ENCODE data around the gene TBCA. TPM values are rescaled to one million over a fixed set of nuclear protein-coding genes. Genes with fewer than 3 reads are reported as not detected.

Gene TBCA
- total RNA-seq, 1 experiment from 2014 or later = 119 TPM

DNA sequence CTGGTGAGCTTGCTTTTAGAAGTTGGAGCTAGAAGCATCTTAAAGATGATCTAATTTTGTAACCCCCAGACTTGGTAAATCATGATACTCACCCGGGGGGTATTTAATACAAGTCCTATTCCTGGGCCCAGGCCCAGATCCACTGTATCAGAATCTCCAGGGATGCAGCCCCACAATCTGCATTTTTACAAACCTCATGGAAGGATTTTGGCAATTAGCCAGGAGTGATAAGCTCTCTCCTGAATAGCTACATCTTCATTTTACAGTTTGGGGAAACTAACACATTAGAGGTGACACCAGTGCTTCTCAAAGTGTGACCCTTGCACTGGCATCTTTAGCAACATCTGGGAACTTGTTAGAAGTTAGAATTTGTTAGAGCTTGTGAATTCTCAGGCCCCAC lies 106.5 kb downstream of the TBCA start:
- no peak overlapping the region for H3K9ac ChIP-seq (ENCODE audit: low read length)
- DNase-seq (no peak), ATAC-seq (no peak)
- intact Hi-C loops (cut with micrococcal nuclease) = no loop called here
- CTCF ChIA-PET = interaction anchor here (0.6 kb wide), 1 partner anchor 107 kb away, joined by 8 read pairs; no protein-coding TSS in a partner anchor
- no peak overlapping the region for H3K27ac ChIP-seq (ENCODE audit: low read length)
- H3K4me1 ChIP-seq (ENCODE audit: insufficient read depth, low read length) = no peaks in the 10 kb centered on the region
- no peaks in the 10 kb centered on the region for H3F3A ChIP-seq (ENCODE audit: low read length, unreplicated experiment)
- no peak overlapping the region for H3K4me2 ChIP-seq (ENCODE audit: low read length)
- no peaks in the 10 kb centered on the region for H4K20me1 ChIP-seq (ENCODE audit: low read length)
- no peaks in the 10 kb centered on the region for H3K9me3 ChIP-seq (ENCODE audit: low read length)
- H3K9me2 ChIP-seq (replicated peaks; ENCODE audit: low read length) = no peaks in the 10 kb centered on the region
- no peak overlapping the region for H3K4me3 ChIP-seq (ENCODE audit: low read length)
- TF ChIP-seq, protein P1, sequence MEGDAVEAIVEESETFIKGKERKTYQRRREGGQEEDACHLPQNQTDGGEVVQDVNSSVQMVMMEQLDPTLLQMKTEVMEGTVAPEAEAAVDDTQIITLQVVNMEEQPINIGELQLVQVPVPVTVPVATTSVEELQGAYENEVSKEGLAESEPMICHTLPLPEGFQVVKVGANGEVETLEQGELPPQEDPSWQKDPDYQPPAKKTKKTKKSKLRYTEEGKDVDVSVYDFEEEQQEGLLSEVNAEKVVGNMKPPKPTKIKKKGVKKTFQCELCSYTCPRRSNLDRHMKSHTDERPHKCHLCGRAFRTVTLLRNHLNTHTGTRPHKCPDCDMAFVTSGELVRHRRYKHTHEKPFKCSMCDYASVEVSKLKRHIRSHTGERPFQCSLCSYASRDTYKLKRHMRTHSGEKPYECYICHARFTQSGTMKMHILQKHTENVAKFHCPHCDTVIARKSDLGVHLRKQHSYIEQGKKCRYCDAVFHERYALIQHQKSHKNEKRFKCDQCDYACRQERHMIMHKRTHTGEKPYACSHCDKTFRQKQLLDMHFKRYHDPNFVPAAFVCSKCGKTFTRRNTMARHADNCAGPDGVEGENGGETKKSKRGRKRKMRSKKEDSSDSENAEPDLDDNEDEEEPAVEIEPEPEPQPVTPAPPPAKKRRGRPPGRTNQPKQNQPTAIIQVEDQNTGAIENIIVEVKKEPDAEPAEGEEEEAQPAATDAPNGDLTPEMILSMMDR (conservative IDR thresholded peaks at IDR 0.05; ENCODE audit: low read depth, low read length) = no peak
- TF ChIP-seq EZH2phosphoT487 (IDR thresholded peaks at IDR 0.05; ENCODE audit: borderline replicate concordance, low read length) (no peak), EZH2 (IDR thresholded peaks at IDR 0.05; ENCODE audit: low read length, unreplicated experiment) (no peak)
- H3K36me3 ChIP-seq (ENCODE audit: low read depth, low read length) = no peaks in the 10 kb centered on the region
- no peak overlapping the region for H2AFZ ChIP-seq (ENCODE audit: low read length)
- peaks cover 9% of the 10 kb centered on the region; the same call in 1 of the 2 replicates for H3K27me3 ChIP-seq (ENCODE audit: low read length)
- BruUV-seq (replicated peaks) = no TSS peak
- POLR2A ChIA-PET (ENCODE audit: unreplicated experiment) = no interaction called here
- no peaks in the 10 kb centered on the region for H3K79me2 ChIP-seq (ENCODE audit: low read length)

DNA sequence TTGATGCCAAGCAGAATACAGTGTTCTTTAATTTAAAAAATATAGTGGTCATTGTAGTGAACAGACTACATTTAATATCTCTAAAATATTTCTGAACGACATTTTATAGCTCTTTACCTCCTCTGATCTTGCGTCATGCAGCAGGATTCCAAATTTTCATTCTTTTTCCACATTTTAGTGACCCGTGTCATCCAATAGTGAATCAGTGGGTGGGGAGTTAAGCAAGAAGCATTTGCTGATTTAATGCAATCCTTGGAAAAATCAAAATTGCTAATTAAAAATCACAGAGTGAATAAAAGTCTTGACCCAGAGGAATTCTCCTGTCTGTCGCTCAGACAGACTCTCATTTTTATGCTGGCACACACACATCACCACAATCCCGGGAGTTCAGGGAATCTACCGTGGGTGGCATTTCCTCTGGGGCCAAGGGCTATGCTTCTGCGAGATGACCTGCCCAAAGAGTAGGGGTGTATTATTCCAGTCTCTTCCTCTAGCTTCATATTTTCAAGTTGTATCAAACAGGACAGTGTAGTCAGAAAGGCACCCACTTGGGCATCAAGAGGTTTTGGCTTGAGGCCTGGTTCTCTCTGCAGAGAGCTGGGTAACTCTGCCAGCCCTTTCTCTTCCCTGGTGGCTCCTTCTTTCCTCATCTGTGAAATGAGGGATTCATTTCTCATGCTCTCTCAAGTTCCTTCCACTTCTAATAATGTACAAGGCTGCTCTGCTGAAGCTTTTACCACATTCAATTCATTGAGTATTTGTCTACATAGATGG lies 112.9 kb downstream of the TBCA start:
- no peaks in the 10 kb centered on the region for H3F3A ChIP-seq (ENCODE audit: low read length, unreplicated experiment)
- H3K79me2 ChIP-seq (ENCODE audit: low read length) = no peaks in the 10 kb centered on the region
- H3K4me1 ChIP-seq (ENCODE audit: insufficient read depth, low read length) = no peaks in the 10 kb centered on the region
- no peaks in the 10 kb centered on the region for H3K9me2 ChIP-seq (replicated peaks; ENCODE audit: low read length)
- no peak overlapping the region for H3K4me2 ChIP-seq (ENCODE audit: low read length)
- ChIA-PET POLR2A (ENCODE audit: unreplicated experiment) (no interaction called here), CTCF (no interaction called here)
- no peak for DNase-seq
- no peak overlapping the region for H3K4me3 ChIP-seq (ENCODE audit: low read length)
- peaks cover 17% of the 10 kb centered on the region; the same call in 1 of the 2 replicates for H3K27me3 ChIP-seq (ENCODE audit: low read length)
- TF ChIP-seq EZH2 (IDR thresholded peaks at IDR 0.05; ENCODE audit: low read length, unreplicated experiment) = no peak
- TF ChIP-seq, protein P1 (conservative IDR thresholded peaks at IDR 0.05; ENCODE audit: low read depth, low read length) = no peak
- no peak for TF ChIP-seq EZH2phosphoT487 (IDR thresholded peaks at IDR 0.05; ENCODE audit: borderline replicate concordance, low read length)
- intact Hi-C loops (cut with micrococcal nuclease) = no loop called here
- BruUV-seq (replicated peaks) = no TSS peak
- no peaks in the 10 kb centered on the region for H3K36me3 ChIP-seq (ENCODE audit: low read depth, low read length)
- H4K20me1 ChIP-seq (ENCODE audit: low read length) = no peaks in the 10 kb centered on the region
- H2AFZ ChIP-seq (ENCODE audit: low read length) = no peak overlapping the region
- H3K9me3 ChIP-seq (ENCODE audit: low read length) = no peaks in the 10 kb centered on the region
- no peak for ATAC-seq
- H3K27ac ChIP-seq (ENCODE audit: low read length) = no peak overlapping the region
- no peak overlapping the region for H3K9ac ChIP-seq (ENCODE audit: low read length)

DNA sequence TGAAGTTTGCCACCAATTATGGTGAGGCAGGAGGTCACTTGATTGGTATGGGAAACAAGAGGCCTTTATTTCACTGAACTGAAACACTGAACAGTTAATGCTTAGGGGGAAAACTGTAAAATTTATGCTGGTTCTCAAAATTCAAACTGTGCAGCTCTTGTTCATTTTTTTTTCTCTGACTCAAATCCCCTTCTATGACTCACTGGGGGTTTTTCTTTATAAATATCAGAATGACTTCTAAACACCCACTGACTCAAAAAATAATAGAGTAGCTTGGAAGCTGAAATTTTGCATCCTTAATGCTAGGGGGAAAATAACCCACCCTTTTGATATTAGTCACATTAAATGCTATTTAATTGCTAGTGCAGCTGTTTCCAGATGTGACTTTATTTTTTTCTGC lies 113.5 kb downstream of the TBCA start:
- ATAC-seq = no peak
- no TSS peak for BruUV-seq (replicated peaks)
- Histone ChIP-seq H3K36me3 (ENCODE audit: low read depth, low read length) (no peaks in the 10 kb centered on the region), H3K9ac (ENCODE audit: low read length) (no peak overlapping the region), H3K9me3 (ENCODE audit: low read length) (no peaks in the 10 kb centered on the region), H3K4me2 (ENCODE audit: low read length) (no peak overlapping the region), H2AFZ (ENCODE audit: low read length) (no peak overlapping the region), H3K9me2 (replicated peaks; ENCODE audit: low read length) (no peaks in the 10 kb centered on the region), H3K27me3 (ENCODE audit: low read length) (peaks cover 16% of the 10 kb centered on the region; the same call in 1 of the 2 replicates), H3K4me3 (ENCODE audit: low read length) (no peak overlapping the region), H3F3A (ENCODE audit: low read length, unreplicated experiment) (no peaks in the 10 kb centered on the region), H3K27ac (ENCODE audit: low read length) (no peak overlapping the region), H3K79me2 (ENCODE audit: low read length) (no peaks in the 10 kb centered on the region), H3K4me1 (ENCODE audit: insufficient read depth, low read length) (no peaks in the 10 kb centered on the region), H4K20me1 (ENCODE audit: low read length) (no peaks in the 10 kb centered on the region)
- POLR2A ChIA-PET (ENCODE audit: unreplicated experiment) = no interaction called here
- CTCF ChIA-PET = no interaction called here
- intact Hi-C loops (cut with micrococcal nuclease) = no loop called here
- no peak for DNase-seq
- TF ChIP-seq, protein P1 (conservative IDR thresholded peaks at IDR 0.05; ENCODE audit: low read depth, low read length) = no peak
- no peak for TF ChIP-seq EZH2 (IDR thresholded peaks at IDR 0.05; ENCODE audit: low read length, unreplicated experiment)
- TF ChIP-seq EZH2phosphoT487 (IDR thresholded peaks at IDR 0.05; ENCODE audit: borderline replicate concordance, low read length) = no peak
